ENCODE measurements around the gene CADPS. TPM values are rescaled to one million over a fixed set of nuclear protein-coding genes. Genes with fewer than 3 reads are reported as not detected.
A peak's percentile ranks its signal among the peaks of the same experiment; 100 is the strongest.

The CADPS gene
- total RNA-seq, 1 experiment from 2014 or later, result 7.0 TPM

GRCh38 chr3:62677926-62678325, 197.3 kb downstream of the CADPS start:
- Mint-ChIP-seq H3K4me1 (peaks cover 36% of the 10 kb centered on the region), H3K27ac (peak overlapping the region; percentile 73; the same call in 1 of the 2 replicates), H3K9me3 (peaks cover 8% of the 10 kb centered on the region), H3K4me3 (no peak overlapping the region), H3K36me3 (no peaks in the 10 kb centered on the region; the same call in 1 of the 2 replicates), H3K27me3 (ENCODE audit: low read depth) (peaks cover 3% of the 10 kb centered on the region; the same call in 1 of the 2 replicates)
- POLR2A ChIA-PET, result interaction anchor here (1.0 kb wide), 1 partner anchor 35 kb away, joined by 4 read pairs; no protein-coding TSS in a partner anchor
- ATAC-seq (peak; percentile 29), DNase-seq (ENCODE audit: low spot score) (no peak)
- CTCF ChIA-PET, result no interaction called here
- no peak for TF ChIP-seq ZBTB43 (CRISPR knock-in tag; IDR thresholded peaks at IDR 0.05)
- TF ChIP-seq TCF7 (CRISPR knock-in tag; IDR thresholded peaks at IDR 0.05; ENCODE audit: low read depth), result no peak
- no peak for TF ChIP-seq ZNF416 (CRISPR knock-in tag; IDR thresholded peaks at IDR 0.05)
- TF ChIP-seq ZNF423 (CRISPR knock-in tag; IDR thresholded peaks at IDR 0.05), result no peak
- no peak for TF ChIP-seq ZNF263 (CRISPR knock-in tag; IDR thresholded peaks at IDR 0.05; ENCODE audit: low read depth)
- TF ChIP-seq MLX (CRISPR knock-in tag; IDR thresholded peaks at IDR 0.05), result no peak
- TF ChIP-seq ZNF425 (CRISPR knock-in tag; conservative IDR thresholded peaks at IDR 0.05), result no peak
- no peak for TF ChIP-seq CDX4 (CRISPR knock-in tag; IDR thresholded peaks at IDR 0.05; ENCODE audit: borderline replicate concordance)
- TF ChIP-seq ZNF121 (CRISPR knock-in tag; IDR thresholded peaks at IDR 0.05), result no peak
- no peak for TF ChIP-seq CREM (CRISPR knock-in tag; IDR thresholded peaks at IDR 0.05)
- TF ChIP-seq ZNF138 (CRISPR knock-in tag; conservative IDR thresholded peaks at IDR 0.05), result no peak
- TF ChIP-seq CTCF (IDR thresholded peaks at IDR 0.05), result no peak
- no peak for TF ChIP-seq CBFB (CRISPR knock-in tag; IDR thresholded peaks at IDR 0.05; ENCODE audit: low read depth)
- no peak for TF ChIP-seq NFYB (CRISPR knock-in tag; conservative IDR thresholded peaks at IDR 0.05; ENCODE audit: low read depth)
- TF ChIP-seq ETV6 (CRISPR knock-in tag; IDR thresholded peaks at IDR 0.05), result no peak
- no peak for TF ChIP-seq ATF1 (CRISPR knock-in tag; IDR thresholded peaks at IDR 0.05)
- no peak for TF ChIP-seq OVOL2 (CRISPR knock-in tag; IDR thresholded peaks at IDR 0.05; ENCODE audit: borderline replicate concordance)

- ATAC-seq (no peak), DNase-seq (ENCODE audit: low spot score) (no peak)
- ChIA-PET CTCF (interaction anchor here (0.9 kb wide), 1 partner anchor 9 kb away, joined by 6 read pairs; no protein-coding TSS in a partner anchor), POLR2A (no interaction called here)
- Mint-ChIP-seq H3K4me1 (peaks cover 36% of the 10 kb centered on the region), H3K27me3 (ENCODE audit: low read depth) (no peaks in the 10 kb centered on the region), H3K9me3 (peaks cover 8% of the 10 kb centered on the region), H3K36me3 (no peaks in the 10 kb centered on the region; the same call in 1 of the 2 replicates), H3K4me3 (no peak overlapping the region), H3K27ac (peak overlapping the region; percentile 0; the same call in 1 of the 2 replicates)
- TF ChIP-seq ATF6 (CRISPR knock-in tag; IDR thresholded peaks at IDR 0.05) (no peak), IRF2 (CRISPR knock-in tag; IDR thresholded peaks at IDR 0.05; ENCODE audit: borderline replicate concordance, low read depth) (no peak), E2F1 (CRISPR knock-in tag; IDR thresholded peaks at IDR 0.05) (no peak), ZNF532 (CRISPR knock-in tag; IDR thresholded peaks at IDR 0.05; ENCODE audit: borderline replicate concordance) (no peak)
Observed at GRCh38 chr3:62676689-62677271, 198.4 kb downstream of the CADPS start.
